SK-N-MC (cell line): ENCODE data around the gene NFIB.

Experiments used
- EZH2 ChIP-seq: fragments of 200-600 bp; sonication (generic); IDR thresholded peaks from one replicate; pipeline ENCODE4 v1.6.1; 2017; ENCODE audit warnings: antibody characterized with exemption
- FOXP2 ChIP-seq: optimal IDR thresholded peaks from 2 replicates; pipeline ENCODE3; 2011; ENCODE audit warnings: mild to moderate bottlenecking, moderate library complexity; ENCODE audit not compliant: insufficient read depth; ENCODE audit errors: extremely low read length, control extremely low read depth
- POLR2AphosphoS5 ChIP-seq: IDR thresholded peaks from 2 replicates; pipeline ENCODE4 v1.6.1; 2012; ENCODE audit warnings: mild to moderate bottlenecking, low read depth, low read length, borderline replicate concordance

DNA sequence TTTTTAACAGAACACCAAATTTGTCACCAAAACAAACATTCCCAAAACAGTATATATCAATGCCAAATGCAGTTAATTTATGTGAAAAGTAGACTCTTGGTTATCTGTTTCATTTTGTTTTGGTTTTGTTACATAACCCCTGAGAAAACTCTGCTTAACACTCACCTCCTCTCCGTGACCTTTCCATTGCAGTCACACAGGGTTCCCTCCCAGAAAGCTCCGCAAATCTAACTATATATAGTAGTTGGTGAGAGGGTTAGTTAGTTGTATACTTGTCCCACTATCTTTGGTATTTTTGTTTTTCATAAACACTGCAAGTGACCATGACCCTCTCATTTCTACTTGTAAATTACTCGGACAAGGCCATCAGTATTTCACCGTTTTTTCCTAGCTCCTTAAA lies 25.5 kb downstream of the NFIB start:
- TF ChIP-seq EZH2 = no peak
- TF ChIP-seq FOXP2 = no peak
- TF ChIP-seq POLR2AphosphoS5 = no peak
